Measurements from ENCODE around the gene HSBP1. TPM values are rescaled to one million over a fixed set of nuclear protein-coding genes. Genes with fewer than 3 reads are reported as not detected.
A peak's percentile ranks its signal among the peaks of the same experiment; 100 is the strongest.

HSBP1 gene
- total RNA-seq, 1 experiment from 2014 or later, result 167 TPM

DNA sequence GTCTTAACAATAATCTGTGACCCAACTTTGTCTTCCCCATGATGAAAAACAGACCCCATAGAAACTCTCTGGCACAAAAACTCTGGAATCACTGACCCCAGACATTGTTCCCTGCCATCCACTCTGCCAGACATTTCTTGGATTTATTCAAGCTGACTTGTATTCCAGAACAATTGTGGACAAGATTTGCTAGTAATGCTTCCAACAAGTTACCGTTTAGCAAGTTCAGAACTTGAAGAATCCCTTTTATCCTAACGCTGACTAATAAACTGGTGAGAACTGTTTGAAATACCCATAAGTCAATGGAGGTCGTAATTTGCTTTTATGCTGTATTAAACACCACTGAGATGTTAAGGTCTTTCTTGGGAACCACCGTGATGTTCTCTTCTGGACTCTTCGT lies 10.5 kb downstream of the HSBP1 start:
- Histone ChIP-seq H3K9me3 (ENCODE audit: low read length) (no peaks in the 10 kb centered on the region), H2AFZ (ENCODE audit: low read length) (no peak overlapping the region), H3F3A (ENCODE audit: low read length, unreplicated experiment) (no peaks in the 10 kb centered on the region), H3K4me2 (ENCODE audit: low read length) (no peak overlapping the region), H4K20me1 (ENCODE audit: low read length) (no peaks in the 10 kb centered on the region), H3K4me3 (ENCODE audit: low read length) (no peak overlapping the region), H3K4me1 (ENCODE audit: insufficient read depth, low read length) (no peaks in the 10 kb centered on the region), H3K9ac (ENCODE audit: low read length) (no peak overlapping the region), H3K27me3 (ENCODE audit: low read length) (no peaks in the 10 kb centered on the region), H3K36me3 (ENCODE audit: low read depth, low read length) (no peaks in the 10 kb centered on the region), H3K79me2 (ENCODE audit: low read length) (no peaks in the 10 kb centered on the region), H3K9me2 (replicated peaks; ENCODE audit: low read length) (no peaks in the 10 kb centered on the region), H3K27ac (ENCODE audit: low read length) (no peak overlapping the region)
- no TSS peak for BruUV-seq (replicated peaks)
- CTCF ChIA-PET, result no interaction called here
- intact Hi-C loops (cut with micrococcal nuclease), result no loop called here
- POLR2A ChIA-PET (ENCODE audit: unreplicated experiment), result no interaction called here
- ATAC-seq, result no peak
- TF ChIP-seq EZH2 (IDR thresholded peaks at IDR 0.05; ENCODE audit: low read length, unreplicated experiment), result no peak
- no peak for TF ChIP-seq EZH2phosphoT487 (IDR thresholded peaks at IDR 0.05; ENCODE audit: borderline replicate concordance, low read length)
- TF ChIP-seq, protein P1, sequence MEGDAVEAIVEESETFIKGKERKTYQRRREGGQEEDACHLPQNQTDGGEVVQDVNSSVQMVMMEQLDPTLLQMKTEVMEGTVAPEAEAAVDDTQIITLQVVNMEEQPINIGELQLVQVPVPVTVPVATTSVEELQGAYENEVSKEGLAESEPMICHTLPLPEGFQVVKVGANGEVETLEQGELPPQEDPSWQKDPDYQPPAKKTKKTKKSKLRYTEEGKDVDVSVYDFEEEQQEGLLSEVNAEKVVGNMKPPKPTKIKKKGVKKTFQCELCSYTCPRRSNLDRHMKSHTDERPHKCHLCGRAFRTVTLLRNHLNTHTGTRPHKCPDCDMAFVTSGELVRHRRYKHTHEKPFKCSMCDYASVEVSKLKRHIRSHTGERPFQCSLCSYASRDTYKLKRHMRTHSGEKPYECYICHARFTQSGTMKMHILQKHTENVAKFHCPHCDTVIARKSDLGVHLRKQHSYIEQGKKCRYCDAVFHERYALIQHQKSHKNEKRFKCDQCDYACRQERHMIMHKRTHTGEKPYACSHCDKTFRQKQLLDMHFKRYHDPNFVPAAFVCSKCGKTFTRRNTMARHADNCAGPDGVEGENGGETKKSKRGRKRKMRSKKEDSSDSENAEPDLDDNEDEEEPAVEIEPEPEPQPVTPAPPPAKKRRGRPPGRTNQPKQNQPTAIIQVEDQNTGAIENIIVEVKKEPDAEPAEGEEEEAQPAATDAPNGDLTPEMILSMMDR (conservative IDR thresholded peaks at IDR 0.05; ENCODE audit: low read depth, low read length), result no peak
- DNase-seq, result no peak

DNA sequence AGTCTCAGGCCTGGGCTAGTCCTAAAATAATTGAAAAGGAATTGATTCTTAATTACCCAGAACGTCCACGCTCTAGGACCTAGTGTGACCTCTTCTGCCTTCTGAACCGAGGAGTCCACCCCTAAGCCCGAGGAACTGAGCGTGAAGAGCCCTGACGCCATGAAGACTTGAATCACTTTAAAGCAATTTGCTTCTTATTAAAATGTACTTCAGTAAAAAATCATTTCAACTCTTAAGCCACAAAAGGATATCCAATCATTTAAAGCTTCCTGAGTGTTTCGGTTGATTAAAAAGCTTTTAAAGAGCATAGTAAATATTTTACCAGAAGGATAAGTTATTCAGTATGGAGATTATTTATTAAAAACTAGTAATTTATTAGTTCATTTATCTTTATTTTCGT lies 11.6 kb downstream of the HSBP1 start:
- Histone ChIP-seq H2AFZ (ENCODE audit: low read length) (no peak overlapping the region), H3K27ac (ENCODE audit: low read length) (no peak overlapping the region), H3K9me2 (replicated peaks; ENCODE audit: low read length) (no peaks in the 10 kb centered on the region), H3F3A (ENCODE audit: low read length, unreplicated experiment) (no peaks in the 10 kb centered on the region), H3K79me2 (ENCODE audit: low read length) (no peaks in the 10 kb centered on the region), H4K20me1 (ENCODE audit: low read length) (no peaks in the 10 kb centered on the region), H3K27me3 (ENCODE audit: low read length) (no peaks in the 10 kb centered on the region), H3K9me3 (ENCODE audit: low read length) (no peaks in the 10 kb centered on the region), H3K4me1 (ENCODE audit: insufficient read depth, low read length) (no peaks in the 10 kb centered on the region), H3K9ac (ENCODE audit: low read length) (no peak overlapping the region), H3K4me3 (ENCODE audit: low read length) (no peak overlapping the region), H3K36me3 (ENCODE audit: low read depth, low read length) (no peaks in the 10 kb centered on the region), H3K4me2 (ENCODE audit: low read length) (no peak overlapping the region)
- no TSS peak for BruUV-seq (replicated peaks)
- DNase-seq (no peak), ATAC-seq (no peak)
- intact Hi-C loops (cut with micrococcal nuclease), result no loop called here
- ChIA-PET POLR2A (ENCODE audit: unreplicated experiment) (no interaction called here), CTCF (no interaction called here)
- TF ChIP-seq EZH2phosphoT487 (IDR thresholded peaks at IDR 0.05; ENCODE audit: borderline replicate concordance, low read length), result no peak
- no peak for TF ChIP-seq EZH2 (IDR thresholded peaks at IDR 0.05; ENCODE audit: low read length, unreplicated experiment)
- TF ChIP-seq, protein P1 (conservative IDR thresholded peaks at IDR 0.05; ENCODE audit: low read depth, low read length), result no peak

DNA sequence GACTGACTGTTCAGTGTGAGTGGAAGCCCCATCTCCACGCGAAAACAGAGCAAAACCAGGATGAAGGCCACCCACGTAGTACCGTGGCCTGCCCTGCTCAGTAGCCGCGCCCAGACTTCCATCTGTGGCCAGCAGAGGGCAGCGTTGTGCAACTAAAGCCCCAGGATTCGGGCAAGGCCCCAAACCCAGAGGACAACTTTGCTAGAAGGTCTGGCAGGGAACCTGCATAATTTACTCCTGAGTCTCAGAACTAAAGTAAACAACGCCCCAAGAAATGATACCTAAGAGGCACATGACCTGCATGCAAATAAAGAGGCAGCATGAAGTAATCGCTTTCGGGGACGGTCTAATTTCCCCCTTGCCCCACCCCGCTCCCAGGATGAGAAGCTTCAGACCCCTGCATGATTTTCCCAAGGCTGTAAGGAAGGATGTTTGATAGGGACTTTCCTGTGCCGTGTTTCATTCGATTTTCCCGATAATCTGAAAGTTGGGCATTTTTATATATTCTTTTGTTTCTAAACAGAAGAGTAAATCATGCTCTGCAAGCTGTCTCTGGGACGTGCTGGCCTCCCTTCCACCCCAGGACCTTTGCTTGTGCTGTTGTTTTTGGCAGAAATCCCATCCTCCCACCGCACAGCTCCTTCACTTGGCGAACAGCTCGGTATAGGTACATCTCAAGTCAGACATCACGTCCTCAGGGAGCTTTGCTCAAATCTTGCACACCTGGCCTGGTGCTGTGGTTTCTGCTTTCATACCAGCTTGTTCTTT lies 18.6 kb downstream of the HSBP1 start:
- Histone ChIP-seq H3K4me2 (ENCODE audit: low read length) (peak overlapping the region; percentile 35), H4K20me1 (ENCODE audit: low read length) (no peaks in the 10 kb centered on the region), H3F3A (ENCODE audit: low read length, unreplicated experiment) (no peaks in the 10 kb centered on the region), H2AFZ (ENCODE audit: low read length) (peak overlapping the region; percentile 75), H3K9me2 (replicated peaks; ENCODE audit: low read length) (no peaks in the 10 kb centered on the region), H3K9ac (ENCODE audit: low read length) (no peak overlapping the region), H3K27ac (ENCODE audit: low read length) (no peak overlapping the region), H3K79me2 (ENCODE audit: low read length) (no peaks in the 10 kb centered on the region), H3K36me3 (ENCODE audit: low read depth, low read length) (no peaks in the 10 kb centered on the region), H3K27me3 (ENCODE audit: low read length) (0 out of 2 replicates have a peak, but pooled peaks cover 3% of the 10 kb centered on the region), H3K9me3 (ENCODE audit: low read length) (no peaks in the 10 kb centered on the region), H3K4me1 (ENCODE audit: insufficient read depth, low read length) (0 out of 2 replicates have a peak, but pooled peaks cover 4% of the 10 kb centered on the region), H3K4me3 (ENCODE audit: low read length) (no peak overlapping the region)
- intact Hi-C loops (cut with micrococcal nuclease), result loop anchor here (1.0 kb wide), 1 partner anchor 53 kb away; no protein-coding TSS in a partner anchor
- POLR2A ChIA-PET (ENCODE audit: unreplicated experiment), result no interaction called here
- ATAC-seq (peak; percentile 96), DNase-seq (peak; percentile 84)
- CTCF ChIA-PET, result no interaction called here
- TF ChIP-seq EZH2phosphoT487 (IDR thresholded peaks at IDR 0.05; ENCODE audit: borderline replicate concordance, low read length), result no peak
- TF ChIP-seq, protein P1 (conservative IDR thresholded peaks at IDR 0.05; ENCODE audit: low read depth, low read length), result peak; percentile 87
- no peak for TF ChIP-seq EZH2 (IDR thresholded peaks at IDR 0.05; ENCODE audit: low read length, unreplicated experiment)
- no TSS peak for BruUV-seq (replicated peaks)

Data from PC-3 (cell line).